ENCODE data around the gene CREBZF.
A peak's percentile ranks its signal among the peaks of the same experiment; 100 is the strongest.

CREBZF gene

GRCh38 chr11:85664615-85665481 lies at the start of gene CREBZF:
TSS of gene CREBZF (minus strand) at chr11:85665129. CDS start at chr11:85664875, 254 bp downstream.
- peak; percentile 96 for DNase-seq (ENCODE audit: low read depth, low spot score)
- in situ Hi-C loops (cut with HindIII; ENCODE audit: low sequenced_read_pairs): no loop called here
- H3K4me3 ChIP-seq (ENCODE audit: low read depth, low read length): peak within 1 kb of the TSS; percentile 74
- no peak for TF ChIP-seq CTCF (IDR thresholded peaks at IDR 0.05; ENCODE audit: low read depth, low read length)

- no peak for DNase-seq (ENCODE audit: low read depth, low spot score)
- TF ChIP-seq CTCF (IDR thresholded peaks at IDR 0.05; ENCODE audit: low read depth, low read length): no peak
- in situ Hi-C loops (cut with HindIII; ENCODE audit: low sequenced_read_pairs): no loop called here
- no peak overlapping the region for H3K4me3 ChIP-seq (ENCODE audit: low read depth, low read length)
These were observed 48.0 kb upstream of the CREBZF start for GRCh38 chr11:85712953-85713352.

- no peak overlapping the region for H3K4me3 ChIP-seq (ENCODE audit: low read depth, low read length)
- DNase-seq (ENCODE audit: low read depth, low spot score): no peak
- in situ Hi-C loops (cut with HindIII; ENCODE audit: low sequenced_read_pairs): no loop called here
- no peak for TF ChIP-seq CTCF (IDR thresholded peaks at IDR 0.05; ENCODE audit: low read depth, low read length)
These were observed 46.0 kb upstream of the CREBZF start for GRCh38 chr11:85710917-85711316.

GRCh38 chr11:85709941-85710702 lies 45.2 kb upstream of the CREBZF start:
- in situ Hi-C loops (cut with HindIII; ENCODE audit: low sequenced_read_pairs): no loop called here
- H3K4me3 ChIP-seq (ENCODE audit: low read depth, low read length): no peak overlapping the region
- DNase-seq (ENCODE audit: low read depth, low spot score): no peak
- no peak for TF ChIP-seq CTCF (IDR thresholded peaks at IDR 0.05; ENCODE audit: low read depth, low read length)

- no peak overlapping the region for H3K4me3 ChIP-seq (ENCODE audit: low read depth, low read length)
- no peak for DNase-seq (ENCODE audit: low read depth, low spot score)
- TF ChIP-seq CTCF (IDR thresholded peaks at IDR 0.05; ENCODE audit: low read depth, low read length): no peak
- in situ Hi-C loops (cut with HindIII; ENCODE audit: low sequenced_read_pairs): no loop called here
These were observed 40.9 kb upstream of the CREBZF start for GRCh38 chr11:85705800-85706199.

GRCh38 chr11:85704967-85705366 lies 40.0 kb upstream of the CREBZF start:
- in situ Hi-C loops (cut with HindIII; ENCODE audit: low sequenced_read_pairs): no loop called here
- no peak overlapping the region for H3K4me3 ChIP-seq (ENCODE audit: low read depth, low read length)
- TF ChIP-seq CTCF (IDR thresholded peaks at IDR 0.05; ENCODE audit: low read depth, low read length): no peak
- no peak for DNase-seq (ENCODE audit: low read depth, low spot score)
